PC-9 (cell line): Measurements from ENCODE around the gene SLC38A7.

Experiments used
- EZH2 ChIP-seq: fragments of 200-600 bp; sonication (generic); IDR thresholded peaks from 2 replicates; pipeline ENCODE4 v1.8.0; 2017; ENCODE audit warnings: antibody characterized with exemption, low read depth
- TF ChIP-seq, protein P1 (sequence below): fragments of 200-600 bp; sonication (generic); conservative IDR thresholded peaks from 2 replicates; pipeline ENCODE4 v1.6.1; 2017; ENCODE audit warnings: mixed run types, antibody characterized with exemption, mild to moderate bottlenecking, moderate library complexity

- TF ChIP-seq, protein P1, sequence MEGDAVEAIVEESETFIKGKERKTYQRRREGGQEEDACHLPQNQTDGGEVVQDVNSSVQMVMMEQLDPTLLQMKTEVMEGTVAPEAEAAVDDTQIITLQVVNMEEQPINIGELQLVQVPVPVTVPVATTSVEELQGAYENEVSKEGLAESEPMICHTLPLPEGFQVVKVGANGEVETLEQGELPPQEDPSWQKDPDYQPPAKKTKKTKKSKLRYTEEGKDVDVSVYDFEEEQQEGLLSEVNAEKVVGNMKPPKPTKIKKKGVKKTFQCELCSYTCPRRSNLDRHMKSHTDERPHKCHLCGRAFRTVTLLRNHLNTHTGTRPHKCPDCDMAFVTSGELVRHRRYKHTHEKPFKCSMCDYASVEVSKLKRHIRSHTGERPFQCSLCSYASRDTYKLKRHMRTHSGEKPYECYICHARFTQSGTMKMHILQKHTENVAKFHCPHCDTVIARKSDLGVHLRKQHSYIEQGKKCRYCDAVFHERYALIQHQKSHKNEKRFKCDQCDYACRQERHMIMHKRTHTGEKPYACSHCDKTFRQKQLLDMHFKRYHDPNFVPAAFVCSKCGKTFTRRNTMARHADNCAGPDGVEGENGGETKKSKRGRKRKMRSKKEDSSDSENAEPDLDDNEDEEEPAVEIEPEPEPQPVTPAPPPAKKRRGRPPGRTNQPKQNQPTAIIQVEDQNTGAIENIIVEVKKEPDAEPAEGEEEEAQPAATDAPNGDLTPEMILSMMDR: no peak
- no peak for TF ChIP-seq EZH2
Observed at GRCh38 chr16:58647107-58647506, 37.5 kb downstream of the SLC38A7 start.
